Stimulated activated CD4-positive, alpha-beta T cell treated with anti-CD3 and anti-CD28 coated beads, Interleukin-15, amount 100 ng/mL, for 48 hours (primary cell): Measurements from ENCODE around the gene TMEM181.
"Not testable (repeated sequence)": the region's sequence is repeated elsewhere in the genome, so short reads cannot be mapped to it uniquely, and the experiment has no call there.

Experiments
- DNase-seq, 2 donors: peaks; one replicate each; pipeline ENCODE4 v3.0.0-alpha.2; 2020; ENCODE audit warnings: low read depth in 2 of 2

The TMEM181 gene

DNA sequence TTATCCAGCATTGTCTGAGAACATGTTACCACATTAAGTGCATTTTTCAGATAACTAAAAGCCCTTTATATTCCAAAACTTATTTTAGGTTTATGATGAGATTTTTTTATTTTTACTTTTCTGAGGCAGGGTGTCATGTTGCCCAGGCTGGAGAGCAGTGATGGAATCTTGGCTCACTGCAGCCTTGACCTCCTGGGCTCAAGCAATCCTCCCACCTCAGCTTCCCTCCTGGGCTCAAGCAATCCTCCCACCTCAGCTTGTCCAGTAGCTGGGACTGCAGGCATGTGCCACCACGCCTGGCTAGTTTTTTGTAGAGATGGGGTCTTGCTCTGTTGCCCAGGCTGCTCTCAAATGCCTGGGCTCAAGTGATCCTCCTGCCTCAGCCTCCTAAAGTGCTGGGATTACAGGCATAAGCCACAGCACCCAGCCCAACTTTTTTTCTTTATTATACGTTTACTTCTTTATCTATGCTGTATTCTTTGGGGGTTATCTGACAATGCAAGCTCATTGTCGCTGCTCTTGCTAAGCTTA lies 78.5 kb downstream of the TMEM181 start:
- no peak for DNase-seq

DNA sequence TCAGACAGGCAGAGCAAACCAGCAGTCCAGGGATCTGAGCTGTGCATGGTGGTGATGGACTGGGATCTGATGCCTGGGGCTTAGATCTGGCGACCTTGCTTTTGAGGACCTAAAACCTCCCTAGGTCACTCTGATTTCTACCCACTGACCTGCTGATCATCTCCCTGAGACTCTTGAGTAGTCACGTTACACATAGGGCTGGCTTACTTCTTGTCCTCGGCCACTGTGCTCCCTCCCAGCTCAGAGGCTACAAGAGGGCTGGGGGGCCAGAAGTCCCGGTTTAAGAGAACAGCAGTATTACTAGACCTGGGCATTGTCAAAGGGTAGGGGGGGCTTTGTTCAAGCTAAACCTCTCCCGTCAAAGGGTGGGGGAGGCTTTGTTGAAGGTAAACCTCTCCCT lies 79.2 kb downstream of the TMEM181 start:
- no peak for DNase-seq

DNA sequence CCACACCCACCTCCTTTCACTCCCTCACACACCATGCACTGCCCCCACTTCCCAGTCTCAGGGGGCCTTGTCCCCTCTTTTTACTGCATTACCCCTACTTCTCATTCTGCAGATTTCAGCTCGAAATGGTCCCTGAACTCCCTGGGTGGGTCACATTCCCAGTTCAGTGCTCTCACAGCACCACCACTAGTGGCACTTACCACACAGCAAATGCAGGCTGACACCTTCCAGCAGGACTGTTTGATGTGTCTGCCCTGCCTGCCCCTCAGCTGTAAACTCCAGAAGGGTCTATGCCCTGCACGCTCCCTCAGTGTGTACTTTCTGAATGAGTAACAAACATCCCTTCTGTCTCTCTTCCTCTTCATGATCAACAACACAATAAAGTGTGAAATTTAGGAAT lies 80.6 kb downstream of the TMEM181 start:
- DNase-seq, result no peak

DNA sequence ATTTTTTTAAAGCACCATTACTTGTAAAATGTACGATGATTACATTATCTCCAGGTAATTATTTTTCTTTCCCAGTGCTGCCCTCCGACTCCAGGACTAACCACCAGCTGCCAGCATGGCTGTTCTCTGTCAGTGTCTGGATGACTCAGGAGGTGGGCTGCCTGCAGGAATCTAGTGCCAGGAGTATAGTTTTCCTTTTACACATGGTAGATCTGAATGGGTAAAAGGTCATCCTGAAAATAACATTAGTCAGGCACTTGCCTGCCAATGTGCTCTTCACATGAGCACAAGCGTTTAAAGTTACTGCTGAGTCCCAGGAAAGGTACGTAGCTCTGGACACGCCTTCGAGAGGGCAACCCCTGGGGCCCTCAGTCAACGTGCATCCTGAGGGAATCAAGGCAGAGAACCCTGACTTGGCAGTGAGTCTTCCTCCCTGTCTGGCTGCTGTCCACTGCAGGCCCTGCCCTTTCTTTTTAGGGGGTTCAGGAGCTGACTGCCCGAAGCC lies 82.3 kb downstream of the TMEM181 start:
- DNase-seq, result no peak

DNA sequence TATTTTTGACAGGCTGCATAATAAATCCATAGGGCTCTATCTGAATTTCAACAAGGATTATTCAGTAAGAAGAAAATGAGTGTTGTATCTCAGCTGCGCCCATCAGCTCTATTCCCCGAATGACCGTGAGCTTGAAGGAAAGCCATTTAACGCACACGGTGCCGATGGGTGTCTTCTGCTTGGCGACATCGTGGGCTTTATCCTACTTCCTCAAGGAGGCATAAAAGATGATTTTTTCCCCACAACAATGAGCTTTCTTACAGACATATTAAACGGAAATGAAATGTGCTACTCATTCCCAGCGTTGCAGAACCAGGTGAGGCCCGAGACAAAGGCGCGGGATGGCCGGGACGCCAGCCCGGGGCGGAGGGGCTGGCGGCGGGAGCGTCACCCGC lies 83.9 kb downstream of the TMEM181 start:
- no peak for DNase-seq

DNA sequence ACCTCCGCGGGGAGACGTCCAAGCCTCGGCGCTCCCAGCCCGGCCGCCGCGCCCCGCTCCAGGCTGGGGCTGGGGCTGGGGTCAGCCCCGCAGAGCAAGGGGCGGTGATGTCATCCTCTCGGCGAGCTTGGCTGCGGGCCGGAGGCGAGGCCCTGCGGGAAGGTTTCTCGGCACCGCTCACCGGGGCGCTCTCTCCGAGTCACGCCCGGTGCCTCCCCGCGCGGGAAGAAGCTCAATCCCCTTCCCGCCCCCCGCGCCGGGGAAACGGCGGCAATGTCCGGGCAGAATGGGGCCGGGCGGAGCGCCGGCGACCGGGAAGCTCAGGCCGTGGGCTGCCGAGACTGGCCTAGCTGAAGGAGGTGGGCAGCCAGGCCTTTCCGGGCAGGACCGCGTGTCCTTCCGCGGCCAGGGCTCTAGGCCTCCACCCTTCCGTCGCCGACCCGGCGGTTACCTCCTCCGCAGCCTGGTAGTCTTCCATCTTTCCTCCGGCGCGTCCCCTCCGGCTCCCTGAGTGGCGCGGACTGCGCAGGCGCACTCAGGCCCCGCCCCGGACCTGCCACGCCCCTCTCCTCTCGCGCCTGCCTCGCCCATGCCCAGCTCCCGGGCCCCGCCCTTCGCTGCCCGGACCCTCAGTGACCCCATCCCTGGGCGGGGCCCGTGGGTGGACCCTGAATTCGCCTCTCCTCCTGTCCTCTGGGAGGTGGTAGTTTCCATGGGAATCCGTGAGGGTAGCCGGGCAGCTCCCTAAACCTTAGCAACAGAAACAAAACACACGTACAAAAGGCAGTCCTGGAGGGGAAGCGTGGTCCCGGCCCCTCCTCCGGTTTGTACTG lies 84.6 kb downstream of the TMEM181 start, which contains the start of gene DYNLT1:
DYNLT1 (minus strand) TSS at position 513 of the 833 bp plus-strand sequence; CDS start at position 478, 35 bp downstream.
- DNase-seq, result peak; percentile 84 to 90

DNA sequence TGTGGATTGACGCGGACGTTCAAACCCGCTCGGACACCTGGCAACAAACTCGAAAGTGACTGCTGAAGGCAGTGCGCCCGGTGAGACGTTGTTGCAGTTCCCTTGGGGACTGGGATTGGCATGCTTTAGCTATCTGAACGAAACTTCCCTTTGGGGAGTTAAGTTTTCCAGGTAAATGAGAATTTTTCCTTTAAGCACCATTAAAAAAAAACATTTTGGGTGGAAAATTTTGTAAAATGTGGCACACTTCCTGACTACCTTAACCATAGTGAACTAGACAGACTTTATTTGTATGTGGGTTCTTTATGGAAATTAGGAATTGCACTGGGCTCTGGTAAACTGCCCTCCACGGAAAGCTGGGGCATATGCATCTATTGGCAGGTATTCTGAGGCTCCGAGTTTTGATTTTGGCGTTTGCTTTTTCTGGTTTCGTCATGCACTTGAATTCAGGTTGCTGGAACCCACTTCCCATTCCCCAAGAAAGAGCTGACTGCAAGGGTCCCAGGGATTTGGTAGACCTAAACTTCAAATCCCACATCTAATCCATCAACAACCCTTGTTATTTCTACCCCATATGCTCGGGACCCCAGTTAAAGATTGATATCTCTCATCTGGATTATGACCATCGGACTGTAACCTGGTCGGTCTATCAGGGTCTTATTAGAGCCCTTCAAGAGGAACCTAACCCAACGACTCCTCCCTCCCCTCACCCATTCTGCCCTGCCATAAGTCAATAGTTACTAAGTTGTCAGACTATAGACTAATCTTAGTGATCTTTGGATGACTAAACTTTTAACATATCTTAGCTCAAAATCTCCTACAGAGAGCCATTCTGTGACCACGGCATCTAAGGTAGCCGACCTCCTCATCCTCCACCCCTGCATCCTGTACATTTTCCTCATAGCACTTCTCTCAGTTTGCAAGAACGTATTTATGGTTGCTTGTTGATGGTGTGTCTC lies 85.5 kb downstream of the TMEM181 start:
- DNase-seq, result no peak

DNA sequence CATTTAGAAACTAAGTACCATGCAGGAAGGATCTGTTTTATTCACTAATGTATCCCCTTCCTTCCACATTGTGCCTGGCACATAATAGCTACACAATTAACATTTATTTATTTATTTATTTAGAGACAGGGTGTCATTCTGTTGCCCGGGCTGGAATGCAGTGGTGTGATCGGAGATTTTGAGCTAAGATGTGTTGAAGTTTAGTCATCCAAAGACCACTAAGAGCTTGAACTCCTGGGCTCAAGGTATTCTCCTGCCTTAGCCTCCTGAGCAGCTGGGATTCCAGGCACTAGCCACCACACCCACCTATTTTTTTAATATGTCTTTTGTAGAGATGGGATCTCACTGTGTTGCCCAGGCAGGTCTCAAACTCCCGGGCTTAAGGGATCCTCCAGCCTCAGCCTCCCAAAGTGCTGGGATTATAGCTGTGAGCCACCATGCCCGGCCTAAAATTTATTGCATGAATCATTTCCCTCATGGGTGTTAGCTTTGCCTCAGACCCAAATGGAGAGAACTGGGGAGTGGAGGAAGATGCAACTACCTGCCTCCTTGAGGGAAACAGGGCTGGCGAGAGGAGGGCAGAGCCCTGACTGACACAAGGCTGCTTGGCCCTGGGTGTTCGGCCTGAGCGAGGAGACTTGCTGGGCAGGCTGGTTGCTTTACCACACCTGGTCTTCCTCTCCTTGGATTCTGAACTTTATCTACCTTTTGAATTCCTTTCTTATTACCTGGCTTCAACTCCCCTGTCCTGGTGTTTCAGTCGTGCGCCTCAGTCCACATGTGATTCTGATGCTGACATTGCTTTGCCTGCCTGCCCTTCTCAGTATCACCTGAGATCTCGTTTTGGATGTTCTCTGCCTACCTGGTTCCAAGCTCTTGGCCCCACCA lies 86.4 kb downstream of the TMEM181 start:
- DNase-seq, result no peak

DNA sequence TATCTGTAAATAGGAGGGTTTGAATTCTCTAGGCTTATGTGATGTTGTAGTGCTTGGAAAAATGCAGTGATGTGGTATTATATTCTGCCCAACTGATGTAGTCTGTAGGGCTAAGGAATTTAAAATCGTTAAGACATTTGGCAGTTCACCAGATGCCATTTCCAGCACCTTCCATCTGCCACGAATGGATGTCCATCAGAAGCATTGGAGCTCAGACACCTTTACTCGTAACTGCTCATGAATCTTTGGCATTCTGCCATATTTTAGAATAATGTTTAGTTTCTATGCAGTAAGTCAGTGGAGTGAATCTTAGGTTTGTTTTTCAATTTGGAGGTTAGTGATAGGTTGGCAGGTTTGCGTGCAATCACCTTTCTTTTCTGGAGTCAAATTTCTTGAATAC lies 87.6 kb downstream of the TMEM181 start:
- DNase-seq, result no peak

DNA sequence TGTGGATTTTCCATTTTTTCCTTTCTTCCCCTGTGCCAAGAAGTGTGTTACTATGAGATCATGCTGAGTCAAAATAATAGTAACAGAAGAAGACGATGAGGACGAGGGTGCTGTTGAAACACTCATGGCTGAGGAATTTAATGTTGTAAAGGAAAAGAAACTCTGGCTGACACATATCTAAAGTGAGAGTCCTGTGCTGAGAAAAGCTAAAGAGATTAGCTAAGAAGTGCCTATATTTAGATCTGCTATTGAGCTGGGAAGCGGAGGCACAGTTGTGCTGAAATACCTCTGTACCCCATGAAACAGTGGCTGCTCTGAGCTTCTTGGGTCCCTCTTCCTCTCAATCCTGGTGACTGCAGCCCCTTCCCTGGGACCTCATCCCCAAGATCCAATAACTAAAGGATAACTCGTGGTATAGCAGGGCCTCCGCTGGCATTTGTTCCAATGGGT lies 88.8 kb downstream of the TMEM181 start:
- DNase-seq, result no peak

DNA sequence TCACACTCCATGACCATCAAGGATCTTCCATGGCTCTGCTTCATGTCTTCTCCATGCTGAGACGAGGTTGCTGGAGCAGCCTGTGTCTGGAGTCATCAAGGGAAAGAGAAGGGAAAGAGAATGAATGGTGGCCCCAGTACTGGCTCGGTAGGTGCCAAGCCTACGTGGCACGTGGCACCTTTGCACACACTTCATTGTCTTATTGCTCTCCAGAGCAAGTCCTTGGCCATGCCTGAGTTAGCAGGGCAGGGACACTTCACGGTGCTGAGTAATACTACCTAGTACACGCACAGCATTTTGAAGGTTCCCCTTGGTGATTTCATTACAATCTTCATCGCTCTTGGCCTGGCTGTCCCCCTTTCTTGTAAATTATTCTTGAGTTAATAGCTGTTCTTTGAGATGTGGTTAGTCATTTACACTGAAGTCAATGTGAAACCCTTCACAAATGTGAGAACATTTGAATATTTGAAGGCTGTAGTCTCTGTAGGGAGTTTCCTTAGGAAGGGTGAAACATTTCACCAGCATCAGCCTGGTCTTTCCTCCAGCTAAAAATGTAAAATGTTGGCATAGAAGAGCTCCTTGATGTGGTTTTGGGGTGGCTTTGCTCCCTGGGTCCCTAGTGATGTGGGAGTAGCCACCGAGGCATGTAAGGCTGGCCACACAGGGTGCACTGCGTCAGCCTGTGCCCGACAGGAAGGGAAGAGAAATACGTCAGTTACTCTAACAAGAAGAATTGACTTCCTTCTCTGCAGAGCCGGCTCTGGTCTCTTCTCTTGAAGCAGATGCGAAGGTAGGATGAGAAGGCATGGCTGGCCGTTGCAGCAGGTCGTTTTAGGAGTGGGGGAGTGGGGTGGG lies 89.6 kb downstream of the TMEM181 start, which contains the start of gene SYTL3:
SYTL3 (plus strand) TSS at position 766 of the 855 bp plus-strand sequence. CDS start 13,215 bp downstream, outside the sequence.
- peak; percentile 70 to 89 for DNase-seq

DNA sequence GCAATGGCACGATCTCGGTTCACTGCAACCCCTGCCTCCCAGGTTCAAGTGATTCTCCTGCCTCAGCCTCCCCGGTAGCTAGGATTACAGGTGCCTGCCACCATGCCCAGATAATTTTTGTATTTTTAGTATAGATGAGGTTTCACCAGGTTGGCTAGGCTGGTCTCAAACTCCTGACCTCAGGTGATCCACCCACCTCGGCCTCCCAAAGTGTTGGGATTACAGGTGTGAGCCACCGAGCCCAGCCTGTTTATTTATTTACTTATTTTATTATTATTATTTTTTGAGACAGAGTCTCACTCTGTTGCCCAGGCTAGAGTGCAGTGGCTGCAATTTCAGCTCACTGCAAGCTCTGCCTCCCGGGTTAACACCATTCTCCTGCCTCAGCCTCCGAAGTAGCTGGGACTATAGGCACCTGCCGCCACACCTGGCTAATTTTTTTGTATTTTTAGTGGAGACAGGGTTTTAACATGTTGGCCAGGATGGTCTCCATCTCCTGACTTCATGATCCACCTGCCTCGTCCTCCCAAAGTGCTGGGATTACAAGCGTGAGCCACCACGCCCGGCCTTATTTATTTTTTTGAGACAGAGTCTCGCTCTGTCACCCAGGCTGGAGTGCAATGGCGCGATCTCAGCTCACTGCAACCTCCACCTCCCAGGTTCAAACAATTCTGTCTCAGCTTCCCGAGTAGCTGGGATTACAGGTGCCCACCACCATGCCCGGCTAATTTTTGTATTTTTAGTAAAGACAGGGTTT lies 92.3 kb downstream of the TMEM181 start:
- not testable (repeated sequence) for DNase-seq

DNA sequence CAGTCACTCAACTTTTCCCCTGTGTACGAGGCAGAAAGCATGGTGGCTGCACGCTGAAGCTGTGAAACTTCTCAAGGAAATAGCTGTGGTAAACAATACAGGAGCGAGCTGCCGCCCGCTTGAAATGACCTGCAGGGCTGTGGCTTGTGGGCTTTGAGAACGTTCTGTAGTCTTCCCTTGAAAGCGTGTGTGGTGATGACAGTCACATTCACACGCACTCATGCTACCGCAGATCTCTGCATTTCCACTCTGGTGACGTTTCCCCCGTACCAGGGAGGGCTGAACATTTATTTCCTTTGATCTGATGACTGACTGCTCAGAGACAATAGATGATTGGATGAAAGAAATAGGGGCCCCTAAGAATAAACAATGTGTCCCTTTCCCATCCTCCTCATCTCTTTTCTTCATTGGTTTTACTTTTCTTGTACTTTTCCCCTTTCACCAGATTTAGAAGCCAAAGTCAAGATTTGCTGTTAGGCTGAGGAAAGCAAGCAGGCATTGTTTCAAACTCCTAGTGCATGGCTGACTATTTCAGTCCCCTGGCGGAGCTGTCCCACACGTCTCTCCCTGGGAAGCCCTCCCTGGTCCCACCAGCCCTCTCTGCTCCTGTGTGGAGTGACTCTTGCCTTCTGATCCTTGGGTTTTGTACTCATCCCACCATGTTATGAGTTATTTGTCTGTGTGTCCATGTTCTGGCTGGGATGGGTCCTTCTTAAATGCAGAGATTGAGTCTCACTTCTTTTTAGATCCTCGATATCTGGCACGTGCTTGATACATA lies 93.9 kb downstream of the TMEM181 start:
- DNase-seq, result peak; percentile 79 to 88

DNA sequence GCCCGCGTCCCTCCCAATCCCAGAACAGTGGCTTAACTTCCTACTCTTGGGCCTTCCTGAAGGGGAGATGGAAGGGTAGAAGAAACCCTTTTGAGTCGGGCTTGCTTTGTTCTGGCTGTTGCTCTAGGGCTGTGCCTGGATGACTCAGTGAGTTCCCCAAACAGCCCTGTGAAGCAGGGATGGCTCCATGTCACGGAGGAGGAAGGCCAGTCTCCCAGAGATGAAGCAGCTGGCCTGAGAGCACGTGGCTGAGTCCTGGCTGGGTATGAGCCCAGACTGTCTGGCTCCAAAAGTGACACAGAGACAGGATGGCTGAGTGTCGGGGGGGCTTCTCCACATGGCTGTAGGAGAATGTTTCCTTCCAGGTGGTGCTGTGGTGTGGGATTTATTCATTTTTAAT lies 94.6 kb downstream of the TMEM181 start:
- no peak for DNase-seq

DNA sequence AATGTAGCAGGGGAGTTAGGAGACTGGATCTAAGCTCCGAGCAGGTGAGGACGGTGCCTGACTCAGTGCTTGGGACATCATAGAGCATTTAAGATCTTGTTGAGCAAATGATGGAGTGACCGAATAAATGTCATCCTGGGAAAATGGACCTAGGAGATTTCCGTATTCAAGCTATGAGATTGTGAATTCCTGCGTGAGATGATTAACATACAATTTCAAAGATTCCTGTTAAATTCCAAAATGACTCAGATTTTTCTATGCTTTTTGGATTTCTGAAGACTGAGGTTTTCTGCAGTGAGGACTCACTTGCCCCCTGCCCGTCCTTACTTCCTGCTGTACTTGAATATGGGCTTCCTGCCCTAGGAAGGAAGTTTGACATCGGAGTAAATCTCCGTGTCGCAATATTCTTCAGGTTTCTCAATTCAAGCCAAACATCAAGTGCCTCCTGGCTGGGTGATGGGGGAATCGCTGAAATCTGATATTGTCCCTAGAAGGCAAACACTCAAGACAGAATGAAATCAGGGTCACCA lies 95.1 kb downstream of the TMEM181 start:
- DNase-seq, result no peak

DNA sequence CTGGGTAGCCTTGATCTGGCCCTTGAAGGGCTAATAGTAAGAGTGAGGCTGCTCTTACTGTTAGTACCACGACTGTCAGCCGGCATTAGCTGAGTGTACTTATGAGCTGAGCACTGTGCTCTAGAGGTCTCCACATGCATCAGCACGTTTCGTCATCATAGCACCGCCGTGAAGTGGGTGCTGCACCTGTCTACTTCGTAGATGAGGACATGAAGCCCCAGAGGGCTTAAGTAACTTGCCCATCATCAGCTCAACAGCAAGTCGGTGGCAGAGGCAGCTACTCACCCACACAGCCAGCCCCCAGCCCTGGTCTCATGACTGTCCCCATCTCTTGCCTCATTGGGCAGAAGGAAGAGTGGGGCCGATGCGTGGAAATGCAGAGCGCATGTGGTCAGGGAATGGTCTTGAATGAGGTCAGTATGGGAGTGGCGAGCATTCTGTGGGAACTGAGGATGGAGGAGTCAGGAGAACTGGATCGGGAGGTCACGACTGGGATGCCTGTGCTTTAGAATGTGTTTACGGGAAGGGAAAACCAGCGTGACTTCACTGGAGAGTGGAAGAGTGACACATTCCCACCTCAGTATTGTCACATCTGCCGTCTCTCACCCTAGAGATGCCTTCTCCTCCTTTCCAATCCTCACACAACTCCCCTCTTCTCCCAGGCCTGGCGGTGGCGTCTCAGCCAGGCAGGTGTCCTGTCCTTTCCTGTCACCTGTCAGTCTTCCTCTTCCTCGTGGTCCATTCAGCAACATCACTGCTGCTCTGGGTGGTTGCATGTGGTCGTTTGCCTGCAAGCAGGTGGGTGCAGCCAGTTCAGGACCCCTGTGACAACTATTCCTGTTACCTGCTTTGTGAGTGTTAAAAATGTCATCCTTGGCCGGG lies 95.9 kb downstream of the TMEM181 start:
- DNase-seq, result no peak

DNA sequence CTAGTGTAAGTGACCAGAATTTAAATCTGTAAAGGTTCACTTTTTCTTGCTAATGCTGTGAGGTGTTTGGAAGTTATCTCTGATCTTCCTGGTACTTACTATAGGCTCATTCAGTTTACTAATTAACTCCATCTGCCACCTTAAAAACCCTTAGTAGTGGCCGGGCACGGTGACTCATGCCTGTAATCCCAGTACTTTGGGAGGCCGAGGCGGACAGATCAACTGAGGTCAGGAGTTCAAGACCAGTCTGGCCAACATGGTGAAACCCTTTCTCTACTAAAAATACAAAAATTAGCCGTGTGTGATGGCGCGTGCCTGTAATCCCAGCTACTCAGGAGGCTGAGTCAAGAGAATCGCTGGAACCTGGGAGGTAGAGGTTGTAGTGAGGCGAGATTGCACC lies 97.1 kb downstream of the TMEM181 start:
- DNase-seq, result not testable (repeated sequence)
